Testis (tissue), 2 donors: ENCODE data around the gene IL1B.

Experiments used
- POLR2A ChIP-seq: fragments of 450-650 bp; IDR thresholded peaks from one replicate; pipeline ENCODE4 v1.6.1; 2017; ENCODE audit warnings: antibody characterized with exemption, mild to moderate bottlenecking, moderate library complexity
- TF ChIP-seq, protein P1 (sequence below), 3 experiments: fragments of 450-650 bp in 2 of 3; fragments of 200-600 bp in 1 of 3; sonication (generic) in 1 of 3; IDR thresholded peaks; one replicate each; pipeline ENCODE4 v1.5.1; 2016 to 2019; ENCODE audit warnings: antibody characterized with exemption in 3 of 3, mild to moderate bottlenecking in 2 of 3, moderate library complexity in 1 of 3

DNA sequence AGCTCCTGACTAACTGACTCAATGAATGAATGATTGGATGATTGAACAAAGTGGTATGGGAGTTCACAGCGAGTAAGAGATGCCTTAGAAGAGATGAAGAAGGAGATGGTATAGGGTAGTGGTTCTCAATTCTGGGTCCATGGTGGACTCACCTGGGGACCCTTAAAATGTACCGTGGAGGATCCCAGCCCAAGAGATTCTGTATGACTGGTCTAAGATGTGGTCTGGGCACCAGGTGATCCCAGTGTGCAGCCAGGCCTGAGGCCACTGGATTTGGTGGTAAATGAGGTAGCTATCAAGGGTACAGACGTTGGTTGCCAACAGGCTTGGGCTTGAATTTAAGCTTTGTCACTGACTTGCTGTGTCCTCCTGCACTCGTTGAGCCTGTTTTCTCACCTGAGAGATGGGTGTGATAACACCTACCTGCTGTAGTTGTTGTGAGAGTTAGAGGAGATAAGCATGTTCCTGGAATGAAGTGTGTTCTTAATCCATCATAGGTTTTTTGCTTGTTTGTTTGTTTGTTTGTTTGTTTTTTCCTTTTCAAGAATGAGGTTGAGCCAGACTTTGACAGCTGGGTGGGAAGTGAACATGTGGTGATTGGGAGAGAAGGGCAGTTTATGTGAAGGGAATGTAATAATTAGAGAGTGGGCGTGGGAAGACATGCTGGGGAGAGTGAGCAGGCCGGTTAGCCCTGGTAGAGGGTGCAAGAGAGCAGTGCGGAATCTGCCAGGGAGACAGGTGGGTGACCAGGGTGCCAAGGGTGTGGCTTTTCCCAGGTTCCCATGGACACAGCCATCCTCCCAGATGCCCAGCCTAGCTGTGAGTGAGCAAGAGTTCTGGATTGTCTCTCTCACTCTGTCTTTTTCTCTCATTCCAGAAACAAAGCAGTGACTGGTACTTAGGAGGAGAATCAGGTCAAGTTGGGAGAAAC lies 31.4 kb upstream of the IL1B start:
- TF ChIP-seq, protein P1, sequence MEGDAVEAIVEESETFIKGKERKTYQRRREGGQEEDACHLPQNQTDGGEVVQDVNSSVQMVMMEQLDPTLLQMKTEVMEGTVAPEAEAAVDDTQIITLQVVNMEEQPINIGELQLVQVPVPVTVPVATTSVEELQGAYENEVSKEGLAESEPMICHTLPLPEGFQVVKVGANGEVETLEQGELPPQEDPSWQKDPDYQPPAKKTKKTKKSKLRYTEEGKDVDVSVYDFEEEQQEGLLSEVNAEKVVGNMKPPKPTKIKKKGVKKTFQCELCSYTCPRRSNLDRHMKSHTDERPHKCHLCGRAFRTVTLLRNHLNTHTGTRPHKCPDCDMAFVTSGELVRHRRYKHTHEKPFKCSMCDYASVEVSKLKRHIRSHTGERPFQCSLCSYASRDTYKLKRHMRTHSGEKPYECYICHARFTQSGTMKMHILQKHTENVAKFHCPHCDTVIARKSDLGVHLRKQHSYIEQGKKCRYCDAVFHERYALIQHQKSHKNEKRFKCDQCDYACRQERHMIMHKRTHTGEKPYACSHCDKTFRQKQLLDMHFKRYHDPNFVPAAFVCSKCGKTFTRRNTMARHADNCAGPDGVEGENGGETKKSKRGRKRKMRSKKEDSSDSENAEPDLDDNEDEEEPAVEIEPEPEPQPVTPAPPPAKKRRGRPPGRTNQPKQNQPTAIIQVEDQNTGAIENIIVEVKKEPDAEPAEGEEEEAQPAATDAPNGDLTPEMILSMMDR (IDR thresholded peaks at IDR 0.05), result no peak
- TF ChIP-seq POLR2A, result no peak
